Activated naive CD4-positive, alpha-beta T cell treated with anti-CD3 and anti-CD28 coated beads, Interleukin-2, amount 50 U/mL, for 24 hours (primary cell): ENCODE results near the gene DOCK2.
"Not testable (repeated sequence)": the region's sequence is repeated elsewhere in the genome, so short reads cannot be mapped to it uniquely, and the experiment has no call there.

ENCODE experiments used
- H3K27ac Mint-ChIP-seq: one replicate; pipeline ENCODE4 v1.8.0; 2021; ENCODE audit warnings: mild to moderate bottlenecking, mixed read lengths
- H3K27me3 Mint-ChIP-seq: one replicate; pipeline ENCODE4 v1.8.0; 2021; ENCODE audit warnings: mixed read lengths
- H3K36me3 Mint-ChIP-seq: one replicate; pipeline ENCODE4 v1.8.0; 2021; ENCODE audit warnings: mixed read lengths
- H3K4me1 Mint-ChIP-seq: one replicate; pipeline ENCODE4 v1.8.0; 2021; ENCODE audit warnings: mixed read lengths
- H3K4me3 Mint-ChIP-seq: one replicate; pipeline ENCODE4 v1.8.0; 2021; ENCODE audit warnings: mild to moderate bottlenecking, mixed read lengths
- H3K9me3 Mint-ChIP-seq: one replicate; pipeline ENCODE4 v1.8.0; 2021; ENCODE audit warnings: mixed read lengths

The DOCK2 gene

GRCh38 chr5:170076211-170076610, 439.1 kb downstream of the DOCK2 start:
- H3K27ac Mint-ChIP-seq: no peak overlapping the region
- no peaks in the 10 kb centered on the region for H3K27me3 Mint-ChIP-seq
- no peaks in the 10 kb centered on the region for H3K9me3 Mint-ChIP-seq
- H3K4me1 Mint-ChIP-seq: no peaks in the 10 kb centered on the region
- no peak overlapping the region for H3K4me3 Mint-ChIP-seq
- H3K36me3 Mint-ChIP-seq: peaks cover 31% of the 10 kb centered on the region

- Mint-ChIP-seq H3K4me3 (no peak overlapping the region), H3K27ac (no peak overlapping the region), H3K27me3 (no peaks in the 10 kb centered on the region), H3K9me3 (no peaks in the 10 kb centered on the region), H3K36me3 (peaks cover 27% of the 10 kb centered on the region), H3K4me1 (no peaks in the 10 kb centered on the region)
Measured at GRCh38 chr5:170076739-170077138, 439.7 kb downstream of the DOCK2 start.

GRCh38 chr5:170077526-170077925, 440.5 kb downstream of the DOCK2 start:
- Mint-ChIP-seq H3K27me3 (no peaks in the 10 kb centered on the region), H3K4me3 (no peak overlapping the region), H3K9me3 (no peaks in the 10 kb centered on the region), H3K4me1 (no peaks in the 10 kb centered on the region), H3K36me3 (peaks cover 30% of the 10 kb centered on the region), H3K27ac (no peak overlapping the region)

GRCh38 chr5:170078458-170078857, 441.4 kb downstream of the DOCK2 start:
- H3K9me3 Mint-ChIP-seq: no peaks in the 10 kb centered on the region
- H3K4me1 Mint-ChIP-seq: no peaks in the 10 kb centered on the region
- H3K27ac Mint-ChIP-seq: peak overlapping the region; percentile 35
- H3K27me3 Mint-ChIP-seq: no peaks in the 10 kb centered on the region
- no peak overlapping the region for H3K4me3 Mint-ChIP-seq
- H3K36me3 Mint-ChIP-seq: peaks cover 29% of the 10 kb centered on the region

GRCh38 chr5:170078931-170079330, 441.9 kb downstream of the DOCK2 start:
- no peaks in the 10 kb centered on the region for H3K27me3 Mint-ChIP-seq
- H3K4me3 Mint-ChIP-seq: no peak overlapping the region
- H3K36me3 Mint-ChIP-seq: peaks cover 30% of the 10 kb centered on the region
- H3K9me3 Mint-ChIP-seq: no peaks in the 10 kb centered on the region
- no peaks in the 10 kb centered on the region for H3K4me1 Mint-ChIP-seq
- H3K27ac Mint-ChIP-seq: peak overlapping the region; percentile 35

GRCh38 chr5:170080217-170080616, 443.1 kb downstream of the DOCK2 start:
- peaks cover 34% of the 10 kb centered on the region for H3K36me3 Mint-ChIP-seq
- H3K9me3 Mint-ChIP-seq: no peaks in the 10 kb centered on the region
- no peak overlapping the region for H3K4me3 Mint-ChIP-seq
- H3K27me3 Mint-ChIP-seq: no peaks in the 10 kb centered on the region
- no peak overlapping the region for H3K27ac Mint-ChIP-seq
- H3K4me1 Mint-ChIP-seq: no peaks in the 10 kb centered on the region

GRCh38 chr5:170080786-170081445, 443.8 kb downstream of the DOCK2 start:
- peaks cover 34% of the 10 kb centered on the region for H3K36me3 Mint-ChIP-seq
- H3K27ac Mint-ChIP-seq: no peak overlapping the region
- H3K9me3 Mint-ChIP-seq: no peaks in the 10 kb centered on the region
- no peak overlapping the region for H3K4me3 Mint-ChIP-seq
- no peaks in the 10 kb centered on the region for H3K4me1 Mint-ChIP-seq
- H3K27me3 Mint-ChIP-seq: no peaks in the 10 kb centered on the region

GRCh38 chr5:170081616-170082015, 444.5 kb downstream of the DOCK2 start:
- no peaks in the 10 kb centered on the region for H3K9me3 Mint-ChIP-seq
- no peak overlapping the region for H3K4me3 Mint-ChIP-seq
- peaks cover 34% of the 10 kb centered on the region for H3K36me3 Mint-ChIP-seq
- no peaks in the 10 kb centered on the region for H3K27me3 Mint-ChIP-seq
- no peak overlapping the region for H3K27ac Mint-ChIP-seq
- H3K4me1 Mint-ChIP-seq: no peaks in the 10 kb centered on the region

GRCh38 chr5:170082701-170083100, 445.6 kb downstream of the DOCK2 start:
- Mint-ChIP-seq H3K27me3 (no peaks in the 10 kb centered on the region), H3K27ac (no peak overlapping the region), H3K36me3 (peaks cover 35% of the 10 kb centered on the region), H3K4me3 (no peak overlapping the region), H3K9me3 (no peaks in the 10 kb centered on the region), H3K4me1 (no peaks in the 10 kb centered on the region)

GRCh38 chr5:170087168-170087817, 450.2 kb downstream of the DOCK2 start:
- Mint-ChIP-seq H3K27me3 (no peaks in the 10 kb centered on the region), H3K4me1 (no peaks in the 10 kb centered on the region), H3K9me3 (no peaks in the 10 kb centered on the region), H3K27ac (no peak overlapping the region), H3K36me3 (peaks cover 19% of the 10 kb centered on the region), H3K4me3 (no peak overlapping the region)

- peaks cover 4% of the 10 kb centered on the region for H3K4me1 Mint-ChIP-seq
Measured at GRCh38 chr5:170092455-170093101, 455.5 kb downstream of the DOCK2 start.

GRCh38 chr5:170094329-170094728, 457.3 kb downstream of the DOCK2 start:
- H3K36me3 Mint-ChIP-seq, H3K4me1 Mint-ChIP-seq, H3K27me3 Mint-ChIP-seq, H3K27ac Mint-ChIP-seq, H3K4me3 Mint-ChIP-seq, H3K9me3 Mint-ChIP-seq: not testable (repeated sequence)

More at GRCh38 chr5:170092455-170093101, 455.5 kb downstream of the DOCK2 start:
- Mint-ChIP-seq H3K4me3 (no peak overlapping the region), H3K27me3 (no peaks in the 10 kb centered on the region), H3K36me3 (no peaks in the 10 kb centered on the region), H3K27ac (no peak overlapping the region), H3K9me3 (no peaks in the 10 kb centered on the region)

GRCh38 chr5:170095646-170096045, 458.6 kb downstream of the DOCK2 start:
- Mint-ChIP-seq H3K27ac (no peak overlapping the region), H3K27me3 (no peaks in the 10 kb centered on the region), H3K9me3 (no peaks in the 10 kb centered on the region), H3K36me3 (no peaks in the 10 kb centered on the region), H3K4me3 (no peak overlapping the region), H3K4me1 (peaks cover 4% of the 10 kb centered on the region)

GRCh38 chr5:170097934-170098333, 460.9 kb downstream of the DOCK2 start:
- Mint-ChIP-seq H3K36me3 (no peaks in the 10 kb centered on the region), H3K4me1 (peaks cover 4% of the 10 kb centered on the region), H3K4me3 (no peak overlapping the region), H3K27me3 (no peaks in the 10 kb centered on the region), H3K9me3 (no peaks in the 10 kb centered on the region), H3K27ac (no peak overlapping the region)

GRCh38 chr5:170100066-170100943, 463.2 kb downstream of the DOCK2 start:
- Mint-ChIP-seq H3K4me1 (no peaks in the 10 kb centered on the region), H3K4me3 (no peak overlapping the region), H3K27me3 (peaks cover 3% of the 10 kb centered on the region), H3K9me3 (no peaks in the 10 kb centered on the region), H3K27ac (no peak overlapping the region), H3K36me3 (no peaks in the 10 kb centered on the region)
